Fibroblast of lung (primary cell): ENCODE data around the gene RNU6-9.

Experiments used
- EZH2 ChIP-seq: IDR thresholded peaks from 2 replicates; pipeline ENCODE4 v1.5.1; 2012; ENCODE audit warnings: low read length, control low read depth, mild to moderate bottlenecking; ENCODE audit errors: missing control alignments
- TF ChIP-seq, protein P1 (sequence below), 2 donors: IDR thresholded peaks in 1 of 2; conservative IDR thresholded peaks in 1 of 2; 1 replicate in 1 of 2; 2 replicates in 1 of 2; pipeline ENCODE4 v1.5.1; 2011 to 2012; ENCODE audit warnings: low read length in 2 of 2, control low read depth in 1 of 2, inconsistent platforms in 1 of 2, low read depth in 1 of 2, mild to moderate bottlenecking in 1 of 2

DNA sequence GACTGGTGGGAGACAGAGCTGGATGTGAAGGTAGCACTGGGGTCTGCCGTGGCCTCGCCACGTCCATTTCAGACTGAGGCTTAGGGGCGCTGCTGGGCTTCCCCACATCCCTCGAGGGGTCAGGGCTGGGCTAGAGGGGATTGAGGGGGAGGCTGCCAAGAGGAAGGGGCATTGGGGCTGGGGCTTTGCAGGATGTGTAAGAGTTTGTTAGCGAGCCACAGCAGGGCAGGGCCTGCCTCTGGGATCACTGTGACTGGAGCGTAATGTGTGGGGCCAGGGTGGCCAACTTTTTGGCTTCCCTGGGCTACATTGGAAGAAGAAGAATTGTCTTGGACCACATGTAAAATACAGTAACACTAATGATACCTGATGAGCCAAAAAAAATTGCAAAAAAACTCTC is 46.6 kb downstream of the RNU6-9 start:
- TF ChIP-seq, protein P1, sequence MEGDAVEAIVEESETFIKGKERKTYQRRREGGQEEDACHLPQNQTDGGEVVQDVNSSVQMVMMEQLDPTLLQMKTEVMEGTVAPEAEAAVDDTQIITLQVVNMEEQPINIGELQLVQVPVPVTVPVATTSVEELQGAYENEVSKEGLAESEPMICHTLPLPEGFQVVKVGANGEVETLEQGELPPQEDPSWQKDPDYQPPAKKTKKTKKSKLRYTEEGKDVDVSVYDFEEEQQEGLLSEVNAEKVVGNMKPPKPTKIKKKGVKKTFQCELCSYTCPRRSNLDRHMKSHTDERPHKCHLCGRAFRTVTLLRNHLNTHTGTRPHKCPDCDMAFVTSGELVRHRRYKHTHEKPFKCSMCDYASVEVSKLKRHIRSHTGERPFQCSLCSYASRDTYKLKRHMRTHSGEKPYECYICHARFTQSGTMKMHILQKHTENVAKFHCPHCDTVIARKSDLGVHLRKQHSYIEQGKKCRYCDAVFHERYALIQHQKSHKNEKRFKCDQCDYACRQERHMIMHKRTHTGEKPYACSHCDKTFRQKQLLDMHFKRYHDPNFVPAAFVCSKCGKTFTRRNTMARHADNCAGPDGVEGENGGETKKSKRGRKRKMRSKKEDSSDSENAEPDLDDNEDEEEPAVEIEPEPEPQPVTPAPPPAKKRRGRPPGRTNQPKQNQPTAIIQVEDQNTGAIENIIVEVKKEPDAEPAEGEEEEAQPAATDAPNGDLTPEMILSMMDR (conservative IDR thresholded peaks at IDR 0.05 in 1 of 2, IDR thresholded peaks at IDR 0.05 in 1 of 2; ENCODE audit: low read depth in 1 of 2, low read length in 2 of 2): no peak
- TF ChIP-seq EZH2: no peak
